GM12878 (cell line): ENCODE measurements around the gene LMBRD1.
"Not testable (repeated sequence)": the region's sequence is repeated elsewhere in the genome, so short reads cannot be mapped to it uniquely, and the experiment has no call there.

Experiments
- CHD1 ChIP-seq: IDR thresholded peaks from 2 replicates; pipeline ENCODE4 v1.6.1; 2012; ENCODE audit warnings: low read depth, low read length, improper control_type of control experiment
- CHD2 ChIP-seq: IDR thresholded peaks from 2 replicates; pipeline ENCODE4 v1.6.1; 2011; ENCODE audit warnings: low read depth, low read length, improper control_type of control experiment, borderline replicate concordance
- CREB1 ChIP-seq: IDR thresholded peaks from 2 replicates; pipeline ENCODE4 v1.6.1; 2012; ENCODE audit warnings: low read depth, mild to moderate bottlenecking, inconsistent platforms
- CREM ChIP-seq: IDR thresholded peaks from 2 replicates; pipeline ENCODE4 v1.6.1; 2014; ENCODE audit warnings: antibody characterized with exemption, low read depth
- EP300 ChIP-seq, 2 experiments: fragments of 150-350 bp in 1 of 2; IDR thresholded peaks; 2 replicates each; pipeline ENCODE4 v1.6.1; 2011 to 2012; ENCODE audit warnings: low read depth in 2 of 2, low read length in 2 of 2, borderline replicate concordance in 1 of 2, improper control_type of control experiment in 1 of 2, inconsistent platforms in 1 of 2; ENCODE audit not compliant: control insufficient read depth in 1 of 2
- JUND ChIP-seq: IDR thresholded peaks from 2 replicates; pipeline ENCODE4 v1.6.1; 2012; ENCODE audit warnings: low read depth, mild to moderate bottlenecking, low read length, improper control_type of control experiment, moderate library complexity
- POLR2A ChIP-seq: IDR thresholded peaks from 2 replicates; pipeline ENCODE4 v1.6.1; 2011; ENCODE audit warnings: low read depth, mild to moderate bottlenecking, low read length
- SIX5 ChIP-seq: IDR thresholded peaks from 2 replicates; pipeline ENCODE4 v1.6.1; 2011; ENCODE audit warnings: mild to moderate bottlenecking, low read depth, low read length, moderate library complexity; ENCODE audit not compliant: severe bottlenecking
- TAF1 ChIP-seq: IDR thresholded peaks from 2 replicates; pipeline ENCODE4 v1.6.1; 2011; ENCODE audit warnings: mild to moderate bottlenecking, low read depth, low read length, borderline replicate concordance
- TF ChIP-seq, protein P1 (sequence below): IDR thresholded peaks from 2 replicates; pipeline ENCODE4 v1.6.1; 2011; ENCODE audit warnings: borderline replicate concordance, low read depth, mild to moderate bottlenecking, moderate library complexity, low read length; ENCODE audit not compliant: insufficient read depth, poor library complexity, severe bottlenecking
- TF ChIP-seq, protein P2 (sequence below): IDR thresholded peaks from 2 replicates; pipeline ENCODE4 v1.6.1; 2012; ENCODE audit warnings: mild to moderate bottlenecking, low read depth, low read length
- TF ChIP-seq, protein P3 (sequence below): fragments of 450-650 bp; IDR thresholded peaks from 2 replicates; pipeline ENCODE4 v1.6.1; 2014; ENCODE audit warnings: mild to moderate bottlenecking
- TF ChIP-seq, protein P4 (sequence below), 3 experiments: IDR thresholded peaks in 2 of 3; conservative IDR thresholded peaks in 1 of 3; 2 replicates each; pipeline ENCODE4 v1.5.1; 2011; ENCODE audit warnings: low read depth in 3 of 3, low read length in 3 of 3, mild to moderate bottlenecking in 3 of 3, control low read depth in 2 of 3, moderate library complexity in 2 of 3, inconsistent platforms in 1 of 3, mixed read lengths in 1 of 3; ENCODE audit not compliant: control insufficient read depth in 2 of 3, insufficient read depth in 1 of 3; ENCODE audit errors: extremely low read depth in 1 of 3
- TF ChIP-seq, protein P5 (sequence below): fragments of 450-650 bp; formaldehyde crosslinking; IDR thresholded peaks from 2 replicates; pipeline ENCODE4 v1.4.0; 2020; ENCODE audit warnings: mild to moderate bottlenecking, moderate library complexity

DNA sequence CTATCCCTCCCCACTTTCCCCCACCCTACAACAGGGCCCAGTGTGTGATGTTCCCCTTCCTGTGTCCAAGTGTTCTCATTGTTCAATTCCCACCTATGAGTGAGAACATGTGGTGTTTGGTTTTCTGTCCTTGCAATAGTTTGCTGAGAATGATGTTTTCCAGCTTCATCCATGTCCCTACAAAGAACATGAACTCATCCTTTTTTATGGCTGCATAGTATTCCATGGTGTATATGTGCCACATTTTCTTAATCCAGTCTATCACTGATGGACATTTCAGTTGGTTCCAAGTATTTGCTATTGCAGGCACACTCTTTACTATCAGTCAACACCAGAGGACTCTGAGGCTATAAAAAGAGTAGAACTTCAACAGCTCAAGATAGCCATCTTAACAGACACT lies 2.0 kb upstream of the LMBRD1 start:
- TF ChIP-seq, protein P1, sequence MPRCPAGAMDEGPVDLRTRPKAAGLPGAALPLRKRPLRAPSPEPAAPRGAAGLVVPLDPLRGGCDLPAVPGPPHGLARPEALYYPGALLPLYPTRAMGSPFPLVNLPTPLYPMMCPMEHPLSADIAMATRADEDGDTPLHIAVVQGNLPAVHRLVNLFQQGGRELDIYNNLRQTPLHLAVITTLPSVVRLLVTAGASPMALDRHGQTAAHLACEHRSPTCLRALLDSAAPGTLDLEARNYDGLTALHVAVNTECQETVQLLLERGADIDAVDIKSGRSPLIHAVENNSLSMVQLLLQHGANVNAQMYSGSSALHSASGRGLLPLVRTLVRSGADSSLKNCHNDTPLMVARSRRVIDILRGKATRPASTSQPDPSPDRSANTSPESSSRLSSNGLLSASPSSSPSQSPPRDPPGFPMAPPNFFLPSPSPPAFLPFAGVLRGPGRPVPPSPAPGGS = not testable (repeated sequence)
- TF ChIP-seq CHD2; TAF1; CREB1; CHD1; CREM; JUND; EP300 (IDR thresholded peaks at IDR 0.05; ENCODE audit: borderline replicate concordance in 1 of 2, control insufficient read depth in 1 of 2, low read depth in 2 of 2, low read length in 2 of 2); POLR2A; SIX5: not testable (repeated sequence)
- TF ChIP-seq, protein P2, sequence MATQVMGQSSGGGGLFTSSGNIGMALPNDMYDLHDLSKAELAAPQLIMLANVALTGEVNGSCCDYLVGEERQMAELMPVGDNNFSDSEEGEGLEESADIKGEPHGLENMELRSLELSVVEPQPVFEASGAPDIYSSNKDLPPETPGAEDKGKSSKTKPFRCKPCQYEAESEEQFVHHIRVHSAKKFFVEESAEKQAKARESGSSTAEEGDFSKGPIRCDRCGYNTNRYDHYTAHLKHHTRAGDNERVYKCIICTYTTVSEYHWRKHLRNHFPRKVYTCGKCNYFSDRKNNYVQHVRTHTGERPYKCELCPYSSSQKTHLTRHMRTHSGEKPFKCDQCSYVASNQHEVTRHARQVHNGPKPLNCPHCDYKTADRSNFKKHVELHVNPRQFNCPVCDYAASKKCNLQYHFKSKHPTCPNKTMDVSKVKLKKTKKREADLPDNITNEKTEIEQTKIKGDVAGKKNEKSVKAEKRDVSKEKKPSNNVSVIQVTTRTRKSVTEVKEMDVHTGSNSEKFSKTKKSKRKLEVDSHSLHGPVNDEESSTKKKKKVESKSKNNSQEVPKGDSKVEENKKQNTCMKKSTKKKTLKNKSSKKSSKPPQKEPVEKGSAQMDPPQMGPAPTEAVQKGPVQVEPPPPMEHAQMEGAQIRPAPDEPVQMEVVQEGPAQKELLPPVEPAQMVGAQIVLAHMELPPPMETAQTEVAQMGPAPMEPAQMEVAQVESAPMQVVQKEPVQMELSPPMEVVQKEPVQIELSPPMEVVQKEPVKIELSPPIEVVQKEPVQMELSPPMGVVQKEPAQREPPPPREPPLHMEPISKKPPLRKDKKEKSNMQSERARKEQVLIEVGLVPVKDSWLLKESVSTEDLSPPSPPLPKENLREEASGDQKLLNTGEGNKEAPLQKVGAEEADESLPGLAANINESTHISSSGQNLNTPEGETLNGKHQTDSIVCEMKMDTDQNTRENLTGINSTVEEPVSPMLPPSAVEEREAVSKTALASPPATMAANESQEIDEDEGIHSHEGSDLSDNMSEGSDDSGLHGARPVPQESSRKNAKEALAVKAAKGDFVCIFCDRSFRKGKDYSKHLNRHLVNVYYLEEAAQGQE = not testable (repeated sequence)
- TF ChIP-seq, protein P3, sequence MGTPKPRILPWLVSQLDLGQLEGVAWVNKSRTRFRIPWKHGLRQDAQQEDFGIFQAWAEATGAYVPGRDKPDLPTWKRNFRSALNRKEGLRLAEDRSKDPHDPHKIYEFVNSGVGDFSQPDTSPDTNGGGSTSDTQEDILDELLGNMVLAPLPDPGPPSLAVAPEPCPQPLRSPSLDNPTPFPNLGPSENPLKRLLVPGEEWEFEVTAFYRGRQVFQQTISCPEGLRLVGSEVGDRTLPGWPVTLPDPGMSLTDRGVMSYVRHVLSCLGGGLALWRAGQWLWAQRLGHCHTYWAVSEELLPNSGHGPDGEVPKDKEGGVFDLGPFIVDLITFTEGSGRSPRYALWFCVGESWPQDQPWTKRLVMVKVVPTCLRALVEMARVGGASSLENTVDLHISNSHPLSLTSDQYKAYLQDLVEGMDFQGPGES = not testable (repeated sequence)
- TF ChIP-seq, protein P4, sequence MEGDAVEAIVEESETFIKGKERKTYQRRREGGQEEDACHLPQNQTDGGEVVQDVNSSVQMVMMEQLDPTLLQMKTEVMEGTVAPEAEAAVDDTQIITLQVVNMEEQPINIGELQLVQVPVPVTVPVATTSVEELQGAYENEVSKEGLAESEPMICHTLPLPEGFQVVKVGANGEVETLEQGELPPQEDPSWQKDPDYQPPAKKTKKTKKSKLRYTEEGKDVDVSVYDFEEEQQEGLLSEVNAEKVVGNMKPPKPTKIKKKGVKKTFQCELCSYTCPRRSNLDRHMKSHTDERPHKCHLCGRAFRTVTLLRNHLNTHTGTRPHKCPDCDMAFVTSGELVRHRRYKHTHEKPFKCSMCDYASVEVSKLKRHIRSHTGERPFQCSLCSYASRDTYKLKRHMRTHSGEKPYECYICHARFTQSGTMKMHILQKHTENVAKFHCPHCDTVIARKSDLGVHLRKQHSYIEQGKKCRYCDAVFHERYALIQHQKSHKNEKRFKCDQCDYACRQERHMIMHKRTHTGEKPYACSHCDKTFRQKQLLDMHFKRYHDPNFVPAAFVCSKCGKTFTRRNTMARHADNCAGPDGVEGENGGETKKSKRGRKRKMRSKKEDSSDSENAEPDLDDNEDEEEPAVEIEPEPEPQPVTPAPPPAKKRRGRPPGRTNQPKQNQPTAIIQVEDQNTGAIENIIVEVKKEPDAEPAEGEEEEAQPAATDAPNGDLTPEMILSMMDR (IDR thresholded peaks at IDR 0.05 in 2 of 3, conservative IDR thresholded peaks at IDR 0.05 in 1 of 3; ENCODE audit: control insufficient read depth in 2 of 3, extremely low read depth in 1 of 3, insufficient read depth in 1 of 3, low read depth in 3 of 3, low read length in 3 of 3) = not testable (repeated sequence)
- TF ChIP-seq, protein P5, sequence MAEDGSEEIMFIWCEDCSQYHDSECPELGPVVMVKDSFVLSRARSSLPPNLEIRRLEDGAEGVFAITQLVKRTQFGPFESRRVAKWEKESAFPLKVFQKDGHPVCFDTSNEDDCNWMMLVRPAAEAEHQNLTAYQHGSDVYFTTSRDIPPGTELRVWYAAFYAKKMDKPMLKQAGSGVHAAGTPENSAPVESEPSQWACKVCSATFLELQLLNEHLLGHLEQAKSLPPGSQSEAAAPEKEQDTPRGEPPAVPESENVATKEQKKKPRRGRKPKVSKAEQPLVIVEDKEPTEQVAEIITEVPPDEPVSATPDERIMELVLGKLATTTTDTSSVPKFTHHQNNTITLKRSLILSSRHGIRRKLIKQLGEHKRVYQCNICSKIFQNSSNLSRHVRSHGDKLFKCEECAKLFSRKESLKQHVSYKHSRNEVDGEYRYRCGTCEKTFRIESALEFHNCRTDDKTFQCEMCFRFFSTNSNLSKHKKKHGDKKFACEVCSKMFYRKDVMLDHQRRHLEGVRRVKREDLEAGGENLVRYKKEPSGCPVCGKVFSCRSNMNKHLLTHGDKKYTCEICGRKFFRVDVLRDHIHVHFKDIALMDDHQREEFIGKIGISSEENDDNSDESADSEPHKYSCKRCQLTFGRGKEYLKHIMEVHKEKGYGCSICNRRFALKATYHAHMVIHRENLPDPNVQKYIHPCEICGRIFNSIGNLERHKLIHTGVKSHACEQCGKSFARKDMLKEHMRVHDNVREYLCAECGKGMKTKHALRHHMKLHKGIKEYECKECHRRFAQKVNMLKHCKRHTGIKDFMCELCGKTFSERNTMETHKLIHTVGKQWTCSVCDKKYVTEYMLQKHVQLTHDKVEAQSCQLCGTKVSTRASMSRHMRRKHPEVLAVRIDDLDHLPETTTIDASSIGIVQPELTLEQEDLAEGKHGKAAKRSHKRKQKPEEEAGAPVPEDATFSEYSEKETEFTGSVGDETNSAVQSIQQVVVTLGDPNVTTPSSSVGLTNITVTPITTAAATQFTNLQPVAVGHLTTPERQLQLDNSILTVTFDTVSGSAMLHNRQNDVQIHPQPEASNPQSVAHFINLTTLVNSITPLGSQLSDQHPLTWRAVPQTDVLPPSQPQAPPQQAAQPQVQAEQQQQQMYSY (CRISPR knock-in tag) = not testable (repeated sequence)
